ENCODE data around the gene IMMT.
"Not testable (repeated sequence)": the region's sequence is repeated elsewhere in the genome, so short reads cannot be mapped to it uniquely, and the experiment has no call there.

Gene IMMT

DNA sequence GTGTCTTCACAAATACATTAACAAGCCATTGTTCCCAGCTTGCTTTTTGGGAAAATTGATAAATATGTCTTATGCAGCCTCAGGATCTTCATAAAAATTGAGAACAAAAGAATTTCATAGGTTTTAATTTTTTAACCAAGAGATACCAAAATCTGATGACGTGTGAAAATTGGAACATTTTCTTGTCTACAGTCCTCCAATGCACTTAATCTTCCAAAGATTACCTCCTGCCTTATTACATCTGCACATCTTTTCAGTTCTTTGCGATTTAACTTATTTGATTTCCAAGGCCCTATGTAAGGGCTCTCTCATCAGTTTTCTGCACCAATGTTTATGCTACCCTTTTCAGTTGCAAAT lies 7.1 kb upstream of the IMMT start:
- in situ Hi-C loops (cut with MboI; ENCODE audit: low sequenced_read_pairs): no loop called here

GRCh38 chr2:86201671-86202335 lies 6.5 kb upstream of the IMMT start:
- in situ Hi-C loops (cut with MboI; ENCODE audit: low sequenced_read_pairs): no loop called here

- in situ Hi-C loops (cut with MboI; ENCODE audit: low sequenced_read_pairs): not testable (repeated sequence)
Observed at GRCh38 chr2:86200564-86200963, 5.3 kb upstream of the IMMT start.

GRCh38 chr2:86199834-86200177 lies 4.5 kb upstream of the IMMT start:
- in situ Hi-C loops (cut with MboI; ENCODE audit: low sequenced_read_pairs): no loop called here

GRCh38 chr2:86195808-86196387 lies 636 bp upstream of the IMMT start:
- in situ Hi-C loops (cut with MboI; ENCODE audit: low sequenced_read_pairs): no loop called here

GRCh38 chr2:86194751-86195054 lies 559 bp downstream of the IMMT start:
- in situ Hi-C loops (cut with MboI; ENCODE audit: low sequenced_read_pairs): no loop called here

DNA sequence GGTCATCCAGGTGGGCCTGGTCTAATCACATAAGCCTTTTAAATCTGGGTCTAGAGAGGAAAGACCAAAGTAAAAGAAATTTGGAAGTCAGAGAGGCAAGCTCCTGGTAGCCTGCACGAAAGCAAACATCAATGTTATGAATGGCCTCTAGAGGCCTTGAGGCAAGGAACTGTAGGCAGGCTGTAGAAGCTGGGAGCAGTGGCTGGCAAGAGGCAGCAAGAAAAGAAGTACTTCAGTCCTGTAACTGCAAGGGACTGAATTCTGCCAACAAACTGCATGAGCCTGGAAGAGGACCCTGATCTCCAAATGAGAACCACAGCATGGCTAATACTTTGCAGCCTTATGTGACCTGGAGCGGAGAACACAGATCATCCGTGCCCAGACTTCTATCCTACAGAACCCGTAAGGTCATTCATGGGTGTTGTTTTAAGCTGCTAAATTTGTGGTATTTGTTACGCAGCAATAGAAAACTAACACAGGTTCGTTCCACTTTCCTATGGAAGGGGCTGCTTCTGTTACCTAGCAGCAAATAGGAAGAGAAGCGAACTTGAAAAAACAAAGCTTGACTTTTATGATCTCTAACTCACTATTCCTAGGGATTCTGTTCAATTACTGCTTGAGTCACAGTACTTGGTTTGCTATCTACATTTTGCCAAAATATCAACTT lies 1.2 kb downstream of the IMMT start:
- in situ Hi-C loops (cut with MboI; ENCODE audit: low sequenced_read_pairs): no loop called here

GRCh38 chr2:86189782-86190416 lies 5.4 kb downstream of the IMMT start:
- in situ Hi-C loops (cut with MboI; ENCODE audit: low sequenced_read_pairs): no loop called here

- in situ Hi-C loops (cut with MboI; ENCODE audit: low sequenced_read_pairs): no loop called here
Observed at GRCh38 chr2:86186431-86186830, 8.8 kb downstream of the IMMT start.

- in situ Hi-C loops (cut with MboI; ENCODE audit: low sequenced_read_pairs): no loop called here
Observed at GRCh38 chr2:86185517-86186212, 9.6 kb downstream of the IMMT start.

DNA sequence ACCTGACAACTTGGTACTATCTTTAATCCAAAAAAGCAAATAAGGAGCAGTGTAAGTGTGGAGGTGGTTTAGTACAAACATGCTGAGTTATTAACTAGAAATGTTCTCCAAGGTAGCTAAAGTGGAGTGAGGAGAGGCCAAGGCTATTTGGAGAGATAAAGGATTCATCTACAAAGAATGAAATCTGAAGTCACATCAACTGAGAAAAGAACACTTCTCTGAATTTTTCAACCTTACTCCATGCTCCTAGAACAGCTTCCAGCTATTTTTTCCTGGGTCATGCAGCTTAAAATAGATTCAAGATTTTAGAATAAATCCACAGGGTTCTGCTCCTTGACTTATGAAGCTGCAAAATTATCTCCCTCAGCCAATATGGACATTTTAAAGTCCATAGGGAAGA lies 18.7 kb downstream of the IMMT start:
- in situ Hi-C loops (cut with MboI; ENCODE audit: low sequenced_read_pairs): no loop called here

GRCh38 chr2:86175828-86176227 lies 19.4 kb downstream of the IMMT start:
- in situ Hi-C loops (cut with MboI; ENCODE audit: low sequenced_read_pairs): no loop called here

- in situ Hi-C loops (cut with MboI; ENCODE audit: low sequenced_read_pairs): no loop called here
Observed at GRCh38 chr2:86174445-86174844, 20.8 kb downstream of the IMMT start.

- in situ Hi-C loops (cut with MboI; ENCODE audit: low sequenced_read_pairs): no loop called here
Observed at GRCh38 chr2:86172610-86173009, 22.7 kb downstream of the IMMT start.

DNA sequence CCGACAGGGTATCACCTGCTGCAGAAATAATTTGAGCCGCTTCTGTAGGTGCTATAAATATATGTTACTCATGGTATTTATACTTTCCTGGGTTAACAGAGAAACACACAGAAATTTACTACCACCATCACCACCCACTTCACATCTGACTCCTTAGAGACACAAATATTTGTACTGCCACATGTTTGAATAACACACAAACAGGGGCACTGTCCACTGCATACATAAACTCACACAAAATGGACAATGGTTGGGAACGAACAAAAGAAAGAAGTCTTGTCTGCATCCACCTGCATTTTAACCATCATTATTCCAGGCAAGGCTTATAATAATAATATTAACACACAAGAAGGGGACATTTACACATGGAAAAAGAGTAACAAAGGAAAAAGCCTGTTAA lies 24.0 kb downstream of the IMMT start:
- in situ Hi-C loops (cut with MboI; ENCODE audit: low sequenced_read_pairs): no loop called here

GRCh38 chr2:86170449-86170848 lies 24.8 kb downstream of the IMMT start:
- in situ Hi-C loops (cut with MboI; ENCODE audit: low sequenced_read_pairs): no loop called here

DNA sequence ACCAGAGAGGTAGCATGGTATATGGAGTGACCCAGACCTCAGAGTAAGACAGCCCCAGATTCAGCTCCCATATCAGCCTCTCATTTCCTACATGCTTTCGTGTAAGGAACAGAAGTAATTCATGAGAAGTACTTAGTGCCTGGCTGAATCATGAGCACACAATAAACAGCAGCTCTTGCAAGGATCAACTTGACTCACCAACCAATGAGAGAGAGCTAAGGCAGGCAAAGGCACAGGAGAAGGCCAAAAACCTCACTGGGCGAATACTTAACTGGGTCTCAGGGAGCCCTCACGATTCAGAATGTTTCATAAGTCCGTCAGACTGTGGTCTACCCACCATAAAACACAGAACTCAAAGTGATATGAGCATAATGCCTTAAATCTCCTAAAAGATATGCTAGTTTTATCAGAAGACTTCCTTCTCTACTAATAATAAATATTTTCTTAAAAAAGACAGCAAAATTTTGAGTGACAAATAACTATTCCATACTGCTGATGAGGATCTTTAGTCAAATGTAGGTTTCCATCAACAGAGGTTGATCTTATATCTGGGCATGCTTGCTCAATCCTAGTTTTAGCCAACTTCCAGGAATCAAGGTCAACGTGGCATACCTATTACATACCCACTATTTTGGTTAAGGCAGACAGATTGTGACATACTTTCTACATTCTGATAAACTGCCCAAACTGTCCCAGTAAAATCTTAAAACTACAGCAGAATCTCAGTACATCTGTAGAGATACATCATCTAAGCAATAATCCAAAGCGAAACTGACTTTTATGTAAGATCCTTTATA lies 34.9 kb downstream of the IMMT start:
- in situ Hi-C loops (cut with MboI; ENCODE audit: low sequenced_read_pairs): no loop called here

GRCh38 chr2:86158286-86158685 lies 37.0 kb downstream of the IMMT start:
- in situ Hi-C loops (cut with MboI; ENCODE audit: low sequenced_read_pairs): no loop called here

DNA sequence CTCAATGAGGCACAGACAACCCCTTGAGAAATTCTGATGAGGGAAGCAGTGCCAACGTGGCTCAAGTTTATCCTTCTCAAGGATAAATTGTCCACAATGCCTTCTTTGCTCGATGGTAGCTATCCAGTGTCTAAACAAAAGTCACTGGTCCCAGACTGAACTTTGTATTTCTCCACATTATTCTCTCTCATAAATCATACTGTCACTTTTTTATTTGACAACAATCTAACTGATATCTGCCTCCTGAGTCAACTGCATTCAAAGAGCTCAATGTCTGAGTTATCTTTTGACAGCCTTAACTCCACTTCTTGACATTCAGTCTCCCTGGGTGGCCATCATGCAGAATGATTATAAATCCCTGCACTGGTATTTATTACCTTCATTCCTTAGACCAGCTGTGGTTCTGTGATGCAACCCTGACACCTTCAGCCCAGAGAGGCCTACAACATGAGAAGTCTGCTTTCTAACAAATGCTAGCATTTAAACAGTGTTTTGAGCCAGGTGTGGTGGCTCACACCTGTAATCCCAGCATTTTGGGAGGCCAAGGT lies 38.2 kb downstream of the IMMT start:
- in situ Hi-C loops (cut with MboI; ENCODE audit: low sequenced_read_pairs): no loop called here

GRCh38 chr2:86150502-86150901 lies 44.8 kb downstream of the IMMT start:
- in situ Hi-C loops (cut with MboI; ENCODE audit: low sequenced_read_pairs): no loop called here

DNA sequence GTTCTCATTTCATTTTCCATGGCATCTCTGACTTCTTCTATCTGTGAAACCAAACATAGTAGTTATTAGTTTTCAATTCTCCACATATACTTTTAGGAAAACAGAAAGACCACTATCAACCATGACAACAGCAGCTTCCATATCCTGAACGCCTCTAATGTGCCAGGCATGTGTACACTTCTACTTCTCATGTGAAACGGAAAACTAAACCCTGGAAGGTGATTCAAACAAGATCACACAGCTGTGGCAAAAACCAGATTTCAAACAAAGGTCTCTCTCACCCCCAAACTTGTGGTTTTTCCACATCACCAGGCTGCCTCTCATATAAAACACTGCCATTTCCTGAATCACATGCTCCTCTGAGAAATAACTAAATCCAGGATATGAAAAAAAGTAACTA lies 47.5 kb downstream of the IMMT start:
- in situ Hi-C loops (cut with MboI; ENCODE audit: low sequenced_read_pairs): no loop called here
